Activated T-helper 2 cell treated with anti-CD3 and anti-CD28 coated beads, Interferon-gamma antibody, Interleukin-2, Interleukin-4, amounts not matched to agents 10 μg/mL and 5 μg/mL and 100 μg/mL, durations not matched to agents 14 hours and 24 hours and 36 hours (primary cell): ENCODE data around the gene MAP2K2. TPM values are rescaled to one million over a fixed set of nuclear protein-coding genes. Genes with fewer than 3 reads are reported as not detected.
A peak's percentile ranks its signal among the peaks of the same experiment; 100 is the strongest.
"Not testable (repeated sequence)": the region's sequence is repeated elsewhere in the genome, so short reads cannot be mapped to it uniquely, and the experiment has no call there.

Experiments used
- DNase-seq: peaks from one replicate; pipeline ENCODE4 v3.0.0; 2021; ENCODE audit warnings: low spot score
- H3K27ac Mint-ChIP-seq: one replicate; pipeline ENCODE4 v1.8.0; 2021; ENCODE audit warnings: mixed read lengths
- H3K27me3 Mint-ChIP-seq: one replicate; pipeline ENCODE4 v1.8.0; 2021; ENCODE audit warnings: low read depth, mixed read lengths
- H3K36me3 Mint-ChIP-seq: one replicate; pipeline ENCODE4 v1.8.0; 2021; ENCODE audit warnings: low read depth, mixed read lengths
- H3K4me1 Mint-ChIP-seq: one replicate; pipeline ENCODE4 v1.8.0; 2021; ENCODE audit warnings: low read depth, mixed read lengths
- H3K4me3 Mint-ChIP-seq: one replicate; pipeline ENCODE4 v1.8.0; 2021; ENCODE audit warnings: low read depth, mild to moderate bottlenecking, moderate library complexity, mixed read lengths
- H3K9me3 Mint-ChIP-seq: one replicate; pipeline ENCODE4 v1.8.0; 2021; ENCODE audit warnings: mixed read lengths
- intact Hi-C: fragments of 100-400 bp; cut with micrococcal nuclease; formaldehyde crosslinking; loops from one replicate; pipeline ENCODE4 v1.15.1; 2023
- total RNA-seq: library from RNA; stranded (reverse); gene quantifications from 2 replicates; pipeline ENCODE4 v1.2.3, GENCODE V29; 2022

Gene MAP2K2
- total RNA-seq, 1 donor from 2014 or later = 131 TPM

DNA sequence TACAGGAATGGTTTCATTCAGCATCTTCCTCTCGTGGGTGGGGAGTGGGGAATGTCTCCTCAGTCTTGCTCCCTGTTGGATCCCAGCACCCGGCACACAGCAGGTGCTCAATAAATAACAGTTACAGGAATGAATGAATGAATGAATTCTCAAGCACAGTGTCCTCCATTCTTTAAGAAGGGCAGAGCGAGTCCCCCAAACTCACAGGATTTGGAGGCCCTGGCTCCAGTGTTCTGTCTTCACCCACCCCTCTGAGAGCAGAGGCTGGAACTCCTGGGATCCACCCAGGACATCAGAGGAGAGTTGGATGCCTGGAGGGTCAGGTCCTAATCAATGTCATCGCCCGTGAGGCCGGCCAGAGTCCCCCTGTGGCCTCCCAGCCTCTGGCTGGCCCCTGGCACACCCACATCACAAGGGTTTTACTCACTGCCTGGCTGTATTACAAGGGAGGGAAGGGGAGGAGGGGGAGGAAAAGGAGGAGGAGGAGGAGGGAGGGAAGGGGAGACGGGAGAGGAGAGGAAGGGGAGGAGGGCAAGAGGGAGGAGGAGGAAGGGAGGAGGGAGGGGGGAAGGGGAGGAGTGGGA is 20.8 kb upstream of the MAP2K2 start:
- Mint-ChIP-seq H3K36me3 (no peaks in the 10 kb centered on the region), H3K9me3 (no peaks in the 10 kb centered on the region), H3K4me1 (peaks cover 6% of the 10 kb centered on the region), H3K27ac (no peak overlapping the region), H3K4me3 (no peak overlapping the region), H3K27me3 (peaks cover 8% of the 10 kb centered on the region)
- no peak for DNase-seq
- intact Hi-C loops = no loop called here

DNA sequence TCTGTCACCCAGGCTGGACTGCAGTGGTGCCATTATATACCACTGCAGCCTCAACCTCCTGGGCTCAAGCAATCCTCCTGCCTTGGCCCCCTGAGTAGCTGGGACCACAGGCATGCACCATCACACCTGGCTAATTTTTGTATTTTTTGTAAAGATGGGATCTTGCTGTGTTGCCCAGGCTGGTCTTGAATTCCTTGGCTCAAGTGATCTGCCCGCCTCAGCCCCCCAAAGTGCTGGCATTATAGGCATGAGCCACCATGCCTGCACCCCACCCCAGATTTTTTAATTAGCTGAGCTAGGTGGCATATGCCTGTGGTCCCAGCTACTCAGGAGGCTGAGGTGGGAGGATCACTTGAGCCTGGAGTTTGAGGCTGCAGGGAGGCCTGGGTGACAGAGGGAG is 19.0 kb upstream of the MAP2K2 start:
- H3K9me3 Mint-ChIP-seq, DNase-seq, H3K4me1 Mint-ChIP-seq, H3K36me3 Mint-ChIP-seq, intact Hi-C loops, H3K4me3 Mint-ChIP-seq, H3K27ac Mint-ChIP-seq, H3K27me3 Mint-ChIP-seq: not testable (repeated sequence)

- intact Hi-C loops = loop anchor here (1.0 kb wide), 1 partner anchor 64 kb away; no protein-coding TSS in a partner anchor
- H3K4me3 Mint-ChIP-seq = no peak overlapping the region
- no peak for DNase-seq
- H3K27me3 Mint-ChIP-seq = peaks cover 8% of the 10 kb centered on the region
- H3K27ac Mint-ChIP-seq = no peak overlapping the region
- no peaks in the 10 kb centered on the region for H3K36me3 Mint-ChIP-seq
- H3K4me1 Mint-ChIP-seq = peaks cover 8% of the 10 kb centered on the region
- no peaks in the 10 kb centered on the region for H3K9me3 Mint-ChIP-seq
These were observed 16.4 kb upstream of the MAP2K2 start for GRCh38 chr19:4140237-4140711.

GRCh38 chr19:4139614-4140236 is 15.8 kb upstream of the MAP2K2 start:
- intact Hi-C loops = loop anchor here (1.0 kb wide), 1 partner anchor 65 kb away; no protein-coding TSS in a partner anchor
- Mint-ChIP-seq H3K4me1 (peaks cover 8% of the 10 kb centered on the region), H3K27ac (no peak overlapping the region), H3K27me3 (peaks cover 8% of the 10 kb centered on the region), H3K36me3 (no peaks in the 10 kb centered on the region), H3K4me3 (no peak overlapping the region), H3K9me3 (no peaks in the 10 kb centered on the region)
- peak; percentile 78 for DNase-seq

DNA sequence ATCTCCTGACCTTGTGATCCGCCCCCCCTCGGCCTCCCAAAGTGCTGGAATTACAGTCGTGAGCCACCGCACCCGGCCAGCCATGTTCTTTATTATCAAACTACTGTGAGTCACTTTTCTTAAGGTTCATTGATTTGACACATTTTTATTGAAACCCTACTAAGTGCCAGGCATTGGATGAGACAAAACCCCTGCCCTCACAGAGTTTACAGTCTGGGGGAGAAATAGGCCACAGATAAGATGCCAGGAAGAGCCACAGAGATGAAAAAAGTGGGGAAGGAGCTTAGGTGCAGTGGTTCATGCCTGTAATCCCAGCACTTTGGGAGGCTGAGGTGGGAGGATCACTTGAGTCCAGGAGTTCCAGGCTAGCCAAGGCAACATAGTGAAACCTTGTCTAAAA is 14.5 kb upstream of the MAP2K2 start:
- H3K4me1 Mint-ChIP-seq = peaks cover 8% of the 10 kb centered on the region
- no peaks in the 10 kb centered on the region for H3K9me3 Mint-ChIP-seq
- no peak overlapping the region for H3K27ac Mint-ChIP-seq

GRCh38 chr19:4136680-4137088 is 12.8 kb upstream of the MAP2K2 start:
- no peak overlapping the region for H3K27ac Mint-ChIP-seq
- peaks cover 2% of the 10 kb centered on the region for H3K27me3 Mint-ChIP-seq
- H3K9me3 Mint-ChIP-seq = no peaks in the 10 kb centered on the region
- no peak overlapping the region for H3K4me3 Mint-ChIP-seq
- no peak for DNase-seq
- H3K4me1 Mint-ChIP-seq = peaks cover 8% of the 10 kb centered on the region
- intact Hi-C loops = no loop called here
- no peaks in the 10 kb centered on the region for H3K36me3 Mint-ChIP-seq

More for the DNA sequence above, 14.5 kb upstream of the MAP2K2 start:
- intact Hi-C loops = no loop called here
- Mint-ChIP-seq H3K36me3 (no peaks in the 10 kb centered on the region), H3K27me3 (peaks cover 3% of the 10 kb centered on the region), H3K4me3 (no peak overlapping the region)
- no peak for DNase-seq

DNA sequence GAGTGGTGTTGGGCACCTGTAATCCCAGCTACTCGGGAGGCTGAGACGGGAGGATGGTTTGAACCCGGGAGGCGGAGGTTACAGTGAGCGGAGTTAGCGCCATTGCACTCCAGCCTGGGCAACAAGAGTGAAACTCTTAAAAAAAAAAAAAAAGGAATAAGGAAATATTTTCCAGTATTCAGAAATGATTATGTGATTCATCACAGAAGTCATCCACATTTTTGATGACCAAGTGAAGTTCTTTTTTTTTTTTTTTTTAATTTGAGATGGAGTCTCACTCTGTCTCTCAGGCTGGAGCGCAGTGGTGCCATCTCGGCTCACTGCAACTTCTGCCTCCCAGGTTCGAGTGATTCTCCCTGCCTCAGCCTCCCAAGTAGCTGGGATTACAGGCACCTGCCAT is 11.5 kb upstream of the MAP2K2 start:
- H3K27me3 Mint-ChIP-seq, DNase-seq, intact Hi-C loops, H3K36me3 Mint-ChIP-seq, H3K9me3 Mint-ChIP-seq, H3K4me3 Mint-ChIP-seq, H3K27ac Mint-ChIP-seq: not testable (repeated sequence)
- peaks cover 14% of the 10 kb centered on the region for H3K4me1 Mint-ChIP-seq

DNA sequence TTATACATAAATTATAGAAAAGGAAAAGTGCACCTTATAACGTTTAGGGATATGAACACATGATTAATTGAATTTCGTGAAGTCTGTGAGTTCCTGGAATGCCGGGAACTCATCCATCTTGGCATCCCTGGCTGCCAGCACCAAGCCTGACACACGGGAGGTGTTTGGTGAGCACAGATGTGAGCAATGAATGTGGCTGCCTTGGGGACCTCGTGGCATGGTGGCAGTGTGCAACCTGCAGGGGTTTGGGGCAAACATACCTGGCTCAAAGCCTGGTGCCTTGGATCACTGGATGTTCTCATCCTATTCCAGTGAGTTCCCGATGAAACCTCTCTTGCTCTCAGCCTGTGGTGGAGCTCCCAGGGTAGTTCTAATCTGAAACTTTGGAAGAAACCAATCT is 10.4 kb upstream of the MAP2K2 start:
- Mint-ChIP-seq H3K4me3 (no peak overlapping the region), H3K9me3 (no peaks in the 10 kb centered on the region), H3K27ac (no peak overlapping the region), H3K4me1 (peaks cover 9% of the 10 kb centered on the region), H3K36me3 (no peaks in the 10 kb centered on the region), H3K27me3 (peaks cover 8% of the 10 kb centered on the region)
- DNase-seq = no peak
- intact Hi-C loops = no loop called here

DNA sequence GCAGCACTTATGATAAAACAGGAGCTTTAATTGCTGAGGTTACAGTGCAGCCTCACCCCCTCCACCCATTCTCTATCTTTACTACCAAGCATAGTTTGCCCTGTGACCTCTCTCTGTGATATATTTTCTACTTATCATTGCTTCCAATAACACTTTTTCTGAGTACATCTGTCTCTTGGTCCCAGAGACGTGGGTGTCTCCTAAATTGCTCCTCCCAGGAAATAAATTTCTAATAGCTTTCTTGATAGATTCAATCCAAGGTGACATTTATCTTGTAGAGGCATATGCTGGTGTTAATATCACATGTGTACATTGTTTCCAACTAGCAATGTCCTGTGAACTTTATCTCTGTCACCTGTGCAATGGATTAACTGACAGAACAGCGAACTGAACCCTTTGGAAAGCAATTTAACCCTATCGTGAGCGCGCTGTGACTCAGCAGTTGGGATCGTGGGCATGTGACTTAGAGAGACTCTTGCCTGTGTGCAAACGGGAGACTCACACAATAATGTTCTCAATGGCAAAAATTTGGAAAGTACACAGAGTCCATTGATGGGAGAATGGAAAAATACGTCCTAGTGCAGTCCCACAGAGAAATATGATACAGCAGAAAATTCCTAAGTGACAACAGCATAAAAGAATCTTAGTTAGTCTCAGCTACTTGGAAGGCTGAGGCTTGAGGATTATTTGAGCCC is 7.0 kb upstream of the MAP2K2 start:
- Mint-ChIP-seq H3K4me1 (peaks cover 7% of the 10 kb centered on the region), H3K27me3 (peaks cover 6% of the 10 kb centered on the region), H3K36me3 (no peaks in the 10 kb centered on the region), H3K27ac (no peak overlapping the region), H3K4me3 (no peak overlapping the region), H3K9me3 (no peaks in the 10 kb centered on the region)
- no peak for DNase-seq
- intact Hi-C loops = no loop called here

- intact Hi-C loops = loop anchor here (10.0 kb wide), 1 partner anchor 124 kb away; the partner anchor contains the start of gene PIAS4
- not testable (repeated sequence) for H3K4me3 Mint-ChIP-seq, H3K27ac Mint-ChIP-seq, DNase-seq, H3K27me3 Mint-ChIP-seq, H3K9me3 Mint-ChIP-seq, H3K36me3 Mint-ChIP-seq
- peaks cover 11% of the 10 kb centered on the region for H3K4me1 Mint-ChIP-seq
These were observed 5.1 kb upstream of the MAP2K2 start for GRCh38 chr19:4129050-4129449.

DNA sequence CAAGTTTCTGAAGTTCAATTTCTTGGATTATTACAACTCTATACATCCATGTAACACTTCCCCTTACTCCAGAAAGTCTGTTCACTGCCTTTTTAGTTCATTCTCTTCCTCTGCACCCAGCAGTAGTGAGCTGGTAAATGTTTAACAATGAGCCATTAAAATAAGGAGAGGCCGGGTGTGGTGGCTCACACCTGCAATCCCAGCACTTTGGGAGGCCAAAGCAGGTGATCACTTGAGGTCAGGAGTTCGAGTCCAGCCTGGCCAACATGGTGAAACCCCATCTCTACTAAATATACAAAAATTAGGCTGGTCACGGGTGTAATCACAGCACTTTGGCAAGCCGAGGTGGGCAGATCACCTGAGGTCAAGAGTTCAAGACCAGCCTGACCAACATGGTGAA is 3.4 kb upstream of the MAP2K2 start:
- not testable (repeated sequence) for H3K27ac Mint-ChIP-seq, DNase-seq, H3K27me3 Mint-ChIP-seq, H3K4me3 Mint-ChIP-seq, H3K36me3 Mint-ChIP-seq, H3K9me3 Mint-ChIP-seq
- intact Hi-C loops = loop anchor here (10.0 kb wide), 1 partner anchor 123 kb away; the partner anchor contains the start of gene PIAS4
- peaks cover 20% of the 10 kb centered on the region for H3K4me1 Mint-ChIP-seq

DNA sequence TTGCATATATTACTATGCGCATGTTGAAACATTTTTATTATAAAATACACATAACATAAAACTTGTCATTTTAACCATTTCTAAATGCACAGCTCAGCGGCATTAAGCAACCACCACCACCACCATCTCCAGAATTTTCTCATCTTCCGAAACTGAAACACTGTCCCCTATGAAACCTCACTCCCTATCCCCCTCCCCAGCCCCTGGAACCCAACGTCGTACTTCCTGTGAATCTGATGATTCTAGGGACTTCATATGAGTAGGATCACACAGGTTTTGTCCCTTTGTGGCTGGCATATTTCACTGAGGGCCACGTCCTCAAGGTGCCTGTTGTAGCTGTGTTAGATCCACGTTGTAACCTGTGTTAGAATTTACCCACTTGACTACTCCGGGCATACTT is 716 bp upstream of the MAP2K2 start:
- Mint-ChIP-seq H3K9me3 (no peaks in the 10 kb centered on the region), H3K27me3 (no peaks in the 10 kb centered on the region), H3K4me1 (peaks cover 17% of the 10 kb centered on the region), H3K27ac (peak overlapping the region; percentile 59), H3K4me3 (peak overlapping the region; percentile 77), H3K36me3 (peaks cover 3% of the 10 kb centered on the region)
- no peak for DNase-seq
- intact Hi-C loops = loop anchor here (5.0 to 10.0 kb wide), 3 partner anchors 37 to 120 kb away; partner anchors contain the start of genes PIAS4 and ZBTB7A

- no peaks in the 10 kb centered on the region for H3K27me3 Mint-ChIP-seq
- no peaks in the 10 kb centered on the region for H3K9me3 Mint-ChIP-seq
- peaks cover 12% of the 10 kb centered on the region for H3K36me3 Mint-ChIP-seq
- peak overlapping the region; percentile 94 for H3K4me3 Mint-ChIP-seq
- no peak for DNase-seq
- H3K4me1 Mint-ChIP-seq = peaks cover 17% of the 10 kb centered on the region
- H3K27ac Mint-ChIP-seq = peak overlapping the region; percentile 91
- intact Hi-C loops = loop anchor here (5.0 to 10.0 kb wide), 3 partner anchors 35 to 118 kb away; partner anchors contain the start of genes PIAS4 and ZBTB7A
These were observed 1.4 kb downstream of the MAP2K2 start for GRCh38 chr19:4122480-4122879.
